ENCODE measurements around the gene CARF.

- TF ChIP-seq, protein P1, sequence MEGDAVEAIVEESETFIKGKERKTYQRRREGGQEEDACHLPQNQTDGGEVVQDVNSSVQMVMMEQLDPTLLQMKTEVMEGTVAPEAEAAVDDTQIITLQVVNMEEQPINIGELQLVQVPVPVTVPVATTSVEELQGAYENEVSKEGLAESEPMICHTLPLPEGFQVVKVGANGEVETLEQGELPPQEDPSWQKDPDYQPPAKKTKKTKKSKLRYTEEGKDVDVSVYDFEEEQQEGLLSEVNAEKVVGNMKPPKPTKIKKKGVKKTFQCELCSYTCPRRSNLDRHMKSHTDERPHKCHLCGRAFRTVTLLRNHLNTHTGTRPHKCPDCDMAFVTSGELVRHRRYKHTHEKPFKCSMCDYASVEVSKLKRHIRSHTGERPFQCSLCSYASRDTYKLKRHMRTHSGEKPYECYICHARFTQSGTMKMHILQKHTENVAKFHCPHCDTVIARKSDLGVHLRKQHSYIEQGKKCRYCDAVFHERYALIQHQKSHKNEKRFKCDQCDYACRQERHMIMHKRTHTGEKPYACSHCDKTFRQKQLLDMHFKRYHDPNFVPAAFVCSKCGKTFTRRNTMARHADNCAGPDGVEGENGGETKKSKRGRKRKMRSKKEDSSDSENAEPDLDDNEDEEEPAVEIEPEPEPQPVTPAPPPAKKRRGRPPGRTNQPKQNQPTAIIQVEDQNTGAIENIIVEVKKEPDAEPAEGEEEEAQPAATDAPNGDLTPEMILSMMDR (conservative IDR thresholded peaks at IDR 0.05 in 1 of 2, IDR thresholded peaks at IDR 0.05 in 1 of 2; ENCODE audit: low read depth in 1 of 2, low read length in 2 of 2): no peak
- TF ChIP-seq EZH2 (IDR thresholded peaks at IDR 0.05; ENCODE audit: low read length, missing control alignments): no peak
These were observed 29.7 kb downstream of the CARF start for GRCh38 chr2:202941771-202942170.

All from fibroblast of lung (primary cell).